GM12878 (cell line): ENCODE measurements around the gene RFC4.

Source experiments
- CEBPB ChIP-seq, 2 experiments: fragments of 150-350 bp in 1 of 2; IDR thresholded peaks; 2 replicates each; pipeline ENCODE4 v1.6.1; 2012 to 2014; ENCODE audit warnings: low read depth in 2 of 2, low read length in 2 of 2, borderline replicate concordance in 1 of 2, inconsistent platforms in 1 of 2
- CHD2 ChIP-seq: IDR thresholded peaks from 2 replicates; pipeline ENCODE4 v1.6.1; 2011; ENCODE audit warnings: low read depth, low read length, improper control_type of control experiment, borderline replicate concordance
- CTCF ChIP-seq, 3 experiments: IDR thresholded peaks in 2 of 3; conservative IDR thresholded peaks in 1 of 3; 2 replicates each; pipeline ENCODE4 v1.5.1; 2011; ENCODE audit warnings: low read depth in 3 of 3, low read length in 3 of 3, mild to moderate bottlenecking in 3 of 3, control low read depth in 2 of 3, moderate library complexity in 2 of 3, inconsistent platforms in 1 of 3, mixed read lengths in 1 of 3; ENCODE audit not compliant: control insufficient read depth in 2 of 3, insufficient read depth in 1 of 3; ENCODE audit errors: extremely low read depth in 1 of 3
- ELK1 ChIP-seq: IDR thresholded peaks from 2 replicates; pipeline ENCODE4 v1.6.1; 2012; ENCODE audit warnings: low read depth, low read length, improper control_type of control experiment
- GABPA ChIP-seq: IDR thresholded peaks from 2 replicates; pipeline ENCODE4 v1.6.1; 2014; ENCODE audit warnings: antibody characterized with exemption, low read depth, mild to moderate bottlenecking, inconsistent platforms
- NRF1 ChIP-seq: conservative IDR thresholded peaks from 2 replicates; pipeline ENCODE4 v1.6.1; 2011; ENCODE audit warnings: mild to moderate bottlenecking, low read depth, low read length, improper control_type of control experiment
- PAX5 ChIP-seq: IDR thresholded peaks from 2 replicates; pipeline ENCODE4 v1.6.1; 2011; ENCODE audit warnings: low read depth, low read length, borderline replicate concordance
- PBX3 ChIP-seq: IDR thresholded peaks from 2 replicates; pipeline ENCODE4 v1.6.1; 2011; ENCODE audit warnings: mild to moderate bottlenecking, low read depth, low read length, moderate library complexity; ENCODE audit not compliant: insufficient replicate concordance
- POLR2A ChIP-seq: IDR thresholded peaks from 2 replicates; pipeline ENCODE4 v1.6.1; 2011; ENCODE audit warnings: low read depth, mild to moderate bottlenecking, low read length
- RAD21 ChIP-seq: IDR thresholded peaks from 2 replicates; pipeline ENCODE4 v1.6.1; 2011; ENCODE audit warnings: mild to moderate bottlenecking, low read depth, low read length, moderate library complexity; ENCODE audit not compliant: insufficient read depth
- RELB ChIP-seq: fragments of 450-650 bp; IDR thresholded peaks from 2 replicates; pipeline ENCODE4 v1.6.1; 2017; ENCODE audit warnings: low read depth, mild to moderate bottlenecking, moderate library complexity
- SREBF2 ChIP-seq: IDR thresholded peaks from 2 replicates; pipeline ENCODE4 v1.6.1; 2012; ENCODE audit warnings: mild to moderate bottlenecking, low read length
- ZZZ3 ChIP-seq: IDR thresholded peaks from 2 replicates; pipeline ENCODE4 v1.6.1; 2011; ENCODE audit warnings: low read depth; ENCODE audit not compliant: control insufficient read depth, insufficient read length

GRCh38 chr3:186845756-186846155 lies 39.5 kb upstream of the RFC4 start:
- TF ChIP-seq PAX5 (no peak), ELK1 (no peak), CEBPB (IDR thresholded peaks at IDR 0.05; ENCODE audit: borderline replicate concordance in 1 of 2, low read depth in 2 of 2, low read length in 2 of 2) (no peak), GABPA (no peak), CTCF (IDR thresholded peaks at IDR 0.05 in 2 of 3, conservative IDR thresholded peaks at IDR 0.05 in 1 of 3; ENCODE audit: control insufficient read depth in 2 of 3, extremely low read depth in 1 of 3, insufficient read depth in 1 of 3, low read depth in 3 of 3, low read length in 3 of 3) (no peak), SREBF2 (no peak), CHD2 (no peak), PBX3 (no peak), POLR2A (no peak), NRF1 (no peak), RELB (no peak), ZZZ3 (no peak), RAD21 (no peak)
